Measurements from ENCODE around the gene IL16.

DNA sequence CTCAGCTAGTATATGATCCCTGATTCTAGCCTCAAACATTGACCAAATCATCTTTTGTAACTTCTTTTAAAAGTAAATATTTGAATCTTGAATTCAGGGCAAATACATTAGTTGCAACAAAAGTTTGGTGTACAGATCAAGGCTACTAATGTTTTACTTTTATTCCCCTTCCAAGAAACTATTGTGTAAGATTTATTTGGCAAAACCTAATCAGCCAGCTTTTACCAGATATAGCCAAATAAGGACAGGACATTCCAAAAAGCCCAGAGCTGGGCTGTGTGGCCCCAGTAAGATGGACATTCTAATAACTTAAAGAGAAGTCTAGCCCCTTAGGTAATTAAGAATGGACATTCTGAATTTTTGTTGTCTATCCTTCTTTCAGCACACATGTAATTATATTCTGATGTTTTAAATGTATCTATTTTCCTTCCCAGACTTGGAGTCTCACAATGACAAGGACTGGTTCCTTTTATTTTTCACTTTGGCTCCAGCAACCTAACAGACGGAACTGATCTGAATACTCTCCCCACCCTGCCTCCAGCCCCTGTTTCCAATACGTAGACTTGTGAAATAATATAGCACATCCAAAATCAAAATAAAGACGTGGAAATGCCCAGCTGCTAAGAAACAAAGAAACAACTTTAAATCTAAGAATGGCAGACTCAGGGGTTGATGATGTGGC, 79.2 kb downstream of the IL16 start:
- TF ChIP-seq, protein P1, sequence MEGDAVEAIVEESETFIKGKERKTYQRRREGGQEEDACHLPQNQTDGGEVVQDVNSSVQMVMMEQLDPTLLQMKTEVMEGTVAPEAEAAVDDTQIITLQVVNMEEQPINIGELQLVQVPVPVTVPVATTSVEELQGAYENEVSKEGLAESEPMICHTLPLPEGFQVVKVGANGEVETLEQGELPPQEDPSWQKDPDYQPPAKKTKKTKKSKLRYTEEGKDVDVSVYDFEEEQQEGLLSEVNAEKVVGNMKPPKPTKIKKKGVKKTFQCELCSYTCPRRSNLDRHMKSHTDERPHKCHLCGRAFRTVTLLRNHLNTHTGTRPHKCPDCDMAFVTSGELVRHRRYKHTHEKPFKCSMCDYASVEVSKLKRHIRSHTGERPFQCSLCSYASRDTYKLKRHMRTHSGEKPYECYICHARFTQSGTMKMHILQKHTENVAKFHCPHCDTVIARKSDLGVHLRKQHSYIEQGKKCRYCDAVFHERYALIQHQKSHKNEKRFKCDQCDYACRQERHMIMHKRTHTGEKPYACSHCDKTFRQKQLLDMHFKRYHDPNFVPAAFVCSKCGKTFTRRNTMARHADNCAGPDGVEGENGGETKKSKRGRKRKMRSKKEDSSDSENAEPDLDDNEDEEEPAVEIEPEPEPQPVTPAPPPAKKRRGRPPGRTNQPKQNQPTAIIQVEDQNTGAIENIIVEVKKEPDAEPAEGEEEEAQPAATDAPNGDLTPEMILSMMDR (IDR thresholded peaks at IDR 0.05) = no peak
- no peak for TF ChIP-seq POLR2A (IDR thresholded peaks at IDR 0.05)
